HG02623 (cell line): ENCODE results near the gene TCEANC.

ENCODE experiments used
- ATAC-seq: cut with Tn5 transposase; IDR thresholded peaks from one replicate; pipeline ENCODE4 v1.9.1; 2021; ENCODE audit warnings: moderate library complexity; ENCODE audit not compliant: unreplicated experiment

Gene TCEANC

GRCh38 chrX:13689741-13690211 is 36.8 kb downstream of the TCEANC start:
- ATAC-seq: no peak

- ATAC-seq: no peak
Measured at GRCh38 chrX:13690836-13691235, 37.9 kb downstream of the TCEANC start.

GRCh38 chrX:13691841-13692371 is 39.0 kb downstream of the TCEANC start:
- no peak for ATAC-seq

- ATAC-seq: no peak
Measured at GRCh38 chrX:13692771-13693231, 39.9 kb downstream of the TCEANC start.

GRCh38 chrX:13693341-13693961 is 40.5 kb downstream of the TCEANC start:
- ATAC-seq: no peak

GRCh38 chrX:13694359-13694758 is 41.4 kb downstream of the TCEANC start:
- ATAC-seq: no peak

- ATAC-seq: no peak
Measured at GRCh38 chrX:13694983-13695382, 42.0 kb downstream of the TCEANC start.

GRCh38 chrX:13695601-13696115 is 42.7 kb downstream of the TCEANC start:
- ATAC-seq: no peak

GRCh38 chrX:13697455-13697854 is 44.5 kb downstream of the TCEANC start:
- no peak for ATAC-seq

GRCh38 chrX:13697976-13698375 is 45.0 kb downstream of the TCEANC start:
- no peak for ATAC-seq

GRCh38 chrX:13698432-13698831 is 45.5 kb downstream of the TCEANC start:
- ATAC-seq: no peak

GRCh38 chrX:13699183-13699826 is 46.4 kb downstream of the TCEANC start:
- peak; percentile 60 for ATAC-seq

GRCh38 chrX:13700380-13700779 is 47.4 kb downstream of the TCEANC start:
- ATAC-seq: no peak

GRCh38 chrX:13702111-13702789 is 49.3 kb downstream of the TCEANC start:
- ATAC-seq: no peak

GRCh38 chrX:13703135-13703534 is 50.2 kb downstream of the TCEANC start:
- no peak for ATAC-seq

GRCh38 chrX:13703589-13703988 is 50.6 kb downstream of the TCEANC start:
- ATAC-seq: no peak

- ATAC-seq: no peak
Measured at GRCh38 chrX:13711141-13711540, 58.2 kb downstream of the TCEANC start.
